CD4-positive, alpha-beta T cell (primary cell): ENCODE results near the gene PER1. TPM values are rescaled to one million over a fixed set of nuclear protein-coding genes. Genes with fewer than 3 reads are reported as not detected.
A peak's percentile ranks its signal among the peaks of the same experiment; 100 is the strongest.
"Not testable (repeated sequence)": the region's sequence is repeated elsewhere in the genome, so short reads cannot be mapped to it uniquely, and the experiment has no call there.

Experiments
- ATAC-seq: fragments of 200-7000 bp; cut with Tn5 transposase; one replicate; pipeline ENCODE4 v1.10.0; 2022; ENCODE audit warnings: mild to moderate bottlenecking; ENCODE audit not compliant: poor library complexity
- CTCF ChIA-PET: fragments of 350-600 bp; sonication (Branson Sonifier 250); formaldehyde crosslinking; loops from one replicate; lab custom pipeline; 2021; ENCODE audit warnings: antibody characterized with exemption, inconsistent platforms; lab: Charles Lee
- POLR2A ChIA-PET: fragments of 350-600 bp; sonication (Branson Sonifier 250); formaldehyde crosslinking; loops from one replicate; lab custom pipeline; 2021; ENCODE audit warnings: antibody characterized with exemption, inconsistent platforms; lab: Charles Lee
- DNase-seq, 14 experiments: peaks; one replicate each; pipeline ENCODE4 v3.0.0-alpha.2; 2013 to 2020; ENCODE audit warnings: mixed read lengths in 2 of 14
- H3K27ac ChIP-seq, 2 donors: one replicate each; pipeline versions ENCODE4 v1.5.1 to v1.7.0; 2013; ENCODE audit warnings: low read length in 2 of 2, low read depth in 1 of 2, mild to moderate bottlenecking in 1 of 2
- H3K27me3 ChIP-seq, 2 experiments: 1 replicate in 1 of 2; 2 replicates in 1 of 2; pipeline versions ENCODE4 v1.6.1 to v1.7.0; 2013; ENCODE audit warnings: low read length in 2 of 2, control low read depth in 1 of 2, mild to moderate bottlenecking in 1 of 2, moderate library complexity in 1 of 2; ENCODE audit not compliant: insufficient read depth in 2 of 2, control insufficient read depth in 1 of 2
- H3K36me3 ChIP-seq: one replicate; pipeline ENCODE4 v1.6.1; 2013; ENCODE audit warnings: low read length, control low read depth; ENCODE audit not compliant: insufficient read depth
- H3K4me1 ChIP-seq: one replicate; pipeline ENCODE4 v1.6.1; 2013; ENCODE audit warnings: low read length, control low read depth; ENCODE audit not compliant: insufficient read depth
- H3K4me3 ChIP-seq: one replicate; pipeline ENCODE4 v1.5.1; 2013; ENCODE audit warnings: mild to moderate bottlenecking, low read length, moderate library complexity
- H3K9me3 ChIP-seq, 2 experiments: 1 replicate in 1 of 2; 2 replicates in 1 of 2; pipeline versions ENCODE4 v1.6.1 to v1.7.0; 2013; ENCODE audit warnings: low read length in 2 of 2, mild to moderate bottlenecking in 2 of 2, control low read depth in 1 of 2, moderate library complexity in 1 of 2; ENCODE audit not compliant: control insufficient read depth in 1 of 2, insufficient read depth in 1 of 2
- H3K27ac Mint-ChIP-seq: one replicate; pipeline ENCODE4 v1.8.0; 2020; ENCODE audit warnings: mixed read lengths
- H3K27me3 Mint-ChIP-seq: one replicate; pipeline ENCODE4 v1.8.0; 2021; ENCODE audit warnings: mixed read lengths
- H3K36me3 Mint-ChIP-seq: one replicate; pipeline ENCODE4 v1.8.0; 2021; ENCODE audit warnings: low read depth, mixed read lengths
- H3K4me1 Mint-ChIP-seq: one replicate; pipeline ENCODE4 v1.8.0; 2021; ENCODE audit warnings: low read depth, mixed read lengths
- H3K4me3 Mint-ChIP-seq: one replicate; pipeline ENCODE4 v1.8.0; 2020; ENCODE audit warnings: mild to moderate bottlenecking, mixed read lengths
- H3K9me3 Mint-ChIP-seq: one replicate; pipeline ENCODE4 v1.8.0; 2020; ENCODE audit warnings: mixed read lengths
- CTCF ChIP-seq: fragments of 200-600 bp; IDR thresholded peaks from one replicate; pipeline ENCODE4 v1.8.0; 2022; ENCODE audit warnings: antibody characterized with exemption, mild to moderate bottlenecking
- intact Hi-C, 2 experiments: fragments of 100-400 bp; cut with DNase I in 1 of 2; cut with micrococcal nuclease in 1 of 2; formaldehyde crosslinking; loops; one replicate each; pipeline versions ENCODE4 v1.15.1 to v1.9.0; 2023 to 2025; cut with DNase I, micrococcal nuclease
- total RNA-seq, 174 experiments: library from RNA in 2 of 174; stranded (reverse) in 2 of 174; gene quantifications; one replicate each; pipeline ENCODE4 v1.2.3 and lab custom pipeline; 2021 to 2026

The PER1 gene
- total RNA-seq, 2 experiments from 2014 or later, result 1,723 to 1,794 TPM

GRCh38 chr17:8108972-8109660 is 43.1 kb downstream of the PER1 start:
- ATAC-seq (no peak), DNase-seq (no peak)
- Mint-ChIP-seq H3K27ac (no peak overlapping the region), H3K4me1 (peaks cover 4% of the 10 kb centered on the region), H3K36me3 (no peaks in the 10 kb centered on the region), H3K27me3 (peaks cover 19% of the 10 kb centered on the region), H3K9me3 (no peaks in the 10 kb centered on the region), H3K4me3 (no peak overlapping the region)
- intact Hi-C loops, result no loop called here
- ChIA-PET POLR2A (interaction anchor here (1.1 to 2.2 kb wide), 8 partner anchors 8 to 139 kb away, joined by 3 to 41 read pairs (median 6); partner anchors contain the start of genes ALOXE3 and CTC1), CTCF (interaction anchor here (0.8 to 2.4 kb wide), 11 partner anchors 8 to 135 kb away, joined by 3 to 17 read pairs (median 5); partner anchors contain the start of gene ALOXE3)
- TF ChIP-seq CTCF, result no peak
- no peak overlapping the region for H3K27ac ChIP-seq
- H3K4me1 ChIP-seq, result peaks cover 13% of the 10 kb centered on the region
- H3K27me3 ChIP-seq, result peaks cover 2 to 6% of the 10 kb centered on the region in 2 experiments
- no peak overlapping the region for H3K4me3 ChIP-seq
- no peaks in the 10 kb centered on the region for H3K36me3 ChIP-seq
- H3K9me3 ChIP-seq, result no peaks in the 10 kb centered on the region

DNA sequence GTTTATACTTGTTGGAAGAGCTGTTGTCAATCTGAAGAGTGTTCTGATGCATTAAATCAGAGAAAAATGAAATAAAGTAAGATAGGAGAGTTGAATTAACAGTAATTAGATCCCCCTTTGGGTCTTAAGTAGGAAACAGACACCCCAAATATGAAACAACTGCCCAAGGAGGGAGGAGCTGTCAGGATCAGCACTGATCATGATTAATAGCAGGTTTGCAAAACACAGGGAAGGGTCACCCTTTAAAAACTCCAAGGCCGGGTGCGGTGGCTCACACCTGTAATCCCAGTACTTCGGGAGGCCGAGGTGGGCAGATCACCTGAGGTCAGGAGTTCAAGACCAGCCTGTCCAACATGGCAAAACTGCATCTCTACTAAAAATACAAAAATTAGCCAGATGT is 45.2 kb downstream of the PER1 start:
- H3K27me3 ChIP-seq, H3K9me3 Mint-ChIP-seq, ATAC-seq, H3K9me3 ChIP-seq, POLR2A ChIA-PET, H3K36me3 Mint-ChIP-seq, DNase-seq, H3K27ac Mint-ChIP-seq, H3K27ac ChIP-seq, H3K4me1 Mint-ChIP-seq, H3K27me3 Mint-ChIP-seq, H3K4me3 ChIP-seq, intact Hi-C loops, H3K36me3 ChIP-seq: not testable (repeated sequence)
- peak overlapping the region; percentile 14 for H3K4me3 Mint-ChIP-seq
- CTCF ChIA-PET, result interaction anchor here (0.9 kb wide), 1 partner anchor 12 kb away, joined by 5 read pairs; the partner anchor contains the start of gene ALOXE3
- H3K4me1 ChIP-seq, result peaks cover 13% of the 10 kb centered on the region

DNA sequence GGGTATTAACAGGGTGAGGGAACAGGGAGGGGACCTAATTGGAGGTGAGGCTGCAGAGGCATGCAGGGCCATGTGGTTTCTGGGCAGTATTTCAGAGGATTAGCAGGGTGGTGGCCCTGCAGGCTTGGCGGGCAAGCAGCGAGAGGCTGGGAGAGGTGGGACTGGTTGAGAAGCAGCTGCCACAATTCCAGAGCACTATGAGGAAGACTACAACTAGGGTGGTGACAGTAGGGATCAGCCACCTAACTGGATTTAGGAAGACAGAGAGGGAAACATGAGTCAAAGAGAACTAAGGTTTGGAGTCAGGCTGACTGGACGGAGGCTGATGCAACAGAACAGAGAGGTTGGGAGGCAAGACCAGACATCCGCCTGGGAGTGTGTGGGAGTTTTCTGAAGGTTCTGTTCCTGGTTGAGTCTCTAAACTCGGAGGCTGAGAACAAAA is 46.2 kb downstream of the PER1 start:
- Histone ChIP-seq H3K36me3 (no peaks in the 10 kb centered on the region), H3K4me1 (peaks cover 13% of the 10 kb centered on the region), H3K27me3 (no peaks in the 10 kb centered on the region), H3K27ac (no peak overlapping the region), H3K4me3 (no peak overlapping the region), H3K9me3 (no peaks in the 10 kb centered on the region)
- ATAC-seq (no peak), DNase-seq (no peak)
- TF ChIP-seq CTCF, result no peak
- ChIA-PET POLR2A (no interaction called here), CTCF (interaction anchor here (0.6 to 2.6 kb wide), 3 partner anchors 32 to 438 kb away, joined by 3 to 7 read pairs (median 5); no protein-coding TSS in a partner anchor)
- Mint-ChIP-seq H3K4me3 (no peak overlapping the region), H3K36me3 (no peaks in the 10 kb centered on the region), H3K27me3 (no peaks in the 10 kb centered on the region), H3K9me3 (no peaks in the 10 kb centered on the region), H3K27ac (no peak overlapping the region), H3K4me1 (peaks cover 4% of the 10 kb centered on the region)
- intact Hi-C loops, result no loop called here
